HCT116 (cell line): ENCODE results near the gene DOCK4. TPM values are rescaled to one million over a fixed set of nuclear protein-coding genes. Genes with fewer than 3 reads are reported as not detected.

Experiments used
- ATAC-seq: fragments of 200-7000 bp; cut with Tn5 transposase; 2 replicates; pipeline ENCODE4 v1.9.1; 2020; ENCODE audit warnings: mild to moderate bottlenecking, moderate library complexity
- BruUV-seq: library from RNA; stranded (reverse); fragments of 400-500 nt; replicated peaks from 2 replicates; lab custom pipeline; 2021; lab: Mats Ljungman, UMichigan
- CTCF ChIA-PET: fragments of 300-600 bp; sonication (Branson Sonifier 250); formaldehyde crosslinking; loops from one replicate; lab custom pipeline; 2021; ENCODE audit warnings: antibody characterized with exemption; lab: Charles Lee
- POLR2A ChIA-PET: fragments of 300-600, 350-600 bp; sonication (Branson Sonifier 250); formaldehyde crosslinking; loops from one replicate; lab custom pipeline; 2021; ENCODE audit warnings: antibody characterized with exemption; lab: Charles Lee
- RAD21 ChIA-PET, 2 experiments: fragments of 300-600 bp; sonication (Branson Sonifier 250); formaldehyde crosslinking; loops; one replicate each; lab custom pipeline; 2023; ENCODE audit warnings: low total read pairs in 2 of 2; ENCODE audit not compliant: uncharacterized antibody in 2 of 2, unreplicated experiment in 2 of 2, low non-redundant PET in 1 of 2; lab: Charles Lee
- DNase-seq: peaks from one replicate; pipeline ENCODE4 v3.0.0-alpha.2; 2010; ENCODE audit warnings: low read depth, low spot score
- H2AFZ ChIP-seq: fragments of 200-600 bp; shearing (Covaris generic), sonication (generic); 2 replicates; pipeline ENCODE4 v1.6.1; 2017; ENCODE audit warnings: low read depth, mixed run types, mixed read lengths, antibody characterized with exemption, low read length; ENCODE audit not compliant: poor library complexity, severe bottlenecking
- H3K27ac ChIP-seq: 2 replicates; pipeline ENCODE4 v1.5.1; 2012; ENCODE audit warnings: low read depth, low read length
- H3K27me3 ChIP-seq: fragments of 200-600 bp; sonication (generic); 2 replicates; pipeline ENCODE4 v1.6.1; 2016; ENCODE audit warnings: mixed run types, low read length, mixed read lengths; ENCODE audit not compliant: insufficient read depth
- H3K36me3 ChIP-seq, 2 experiments: fragments of 200-500 bp in 1 of 2; fragments of 200-600 bp in 1 of 2; sonication (Bioruptor generic) in 1 of 2; sonication (generic) in 1 of 2; 2 replicates each; pipeline versions ENCODE4 v1.5.1 to v1.6.1; 2014 to 2016; ENCODE audit warnings: low read length in 2 of 2, inconsistent platforms in 1 of 2, mixed read lengths in 1 of 2, mixed run types in 1 of 2; ENCODE audit not compliant: insufficient read depth in 2 of 2, control insufficient read depth in 1 of 2
- H3K4me1 ChIP-seq, 2 experiments: fragments of 200-600 bp in 1 of 2; sonication (generic) in 1 of 2; 2 replicates each; pipeline versions ENCODE4 v1.5.1 to v1.6.1; 2012 to 2017; ENCODE audit warnings: low read length in 2 of 2, inconsistent platforms in 1 of 2, mild to moderate bottlenecking in 1 of 2, mixed read lengths in 1 of 2, mixed run types in 1 of 2, moderate library complexity in 1 of 2; ENCODE audit not compliant: insufficient read depth in 2 of 2, control insufficient read depth in 1 of 2
- H3K4me2 ChIP-seq: fragments of 200-600 bp; sonication (generic); 2 replicates; pipeline ENCODE4 v1.6.1; 2017; ENCODE audit warnings: mixed run types, low read length, mixed read lengths
- H3K4me3 ChIP-seq, 2 experiments: fragments of 200-600 bp in 1 of 2; sonication (generic) in 1 of 2; replicated peaks in 1 of 2; 2 replicates each; pipeline ENCODE4 v1.5.1; 2011 to 2016; ENCODE audit warnings: low read length in 2 of 2, control low read depth in 1 of 2, low read depth in 1 of 2, mild to moderate bottlenecking in 1 of 2, mixed read lengths in 1 of 2, mixed run types in 1 of 2
- H3K79me2 ChIP-seq: fragments of 200-600 bp; sonication (generic); 2 replicates; pipeline ENCODE4 v1.6.1; 2017; ENCODE audit warnings: mild to moderate bottlenecking, mixed run types, low read length, moderate library complexity, mixed read lengths; ENCODE audit not compliant: insufficient read depth
- H3K9ac ChIP-seq: fragments of 200-600 bp; sonication (generic); 2 replicates; pipeline ENCODE4 v1.6.1; 2016; ENCODE audit warnings: low read length, mixed read lengths
- H3K9me2 ChIP-seq: fragments of 200-600 bp; sonication (generic), shearing (Covaris generic); 2 replicates; pipeline ENCODE4 v1.6.1; 2017; ENCODE audit warnings: mixed run types, mild to moderate bottlenecking, moderate library complexity; ENCODE audit not compliant: insufficient read depth
- H3K9me3 ChIP-seq, 2 experiments: fragments of 200-500 bp in 1 of 2; fragments of 200-600 bp in 1 of 2; sonication (Bioruptor generic) in 1 of 2; sonication (generic) in 1 of 2; 2 replicates each; pipeline ENCODE4 v1.6.1; 2014 to 2017; ENCODE audit warnings: low read length in 2 of 2, mixed read lengths in 2 of 2, inconsistent platforms in 1 of 2, low read depth in 1 of 2, mild to moderate bottlenecking in 1 of 2, mixed run types in 1 of 2, moderate library complexity in 1 of 2; ENCODE audit not compliant: control insufficient read depth in 1 of 2, insufficient read depth in 1 of 2
- H4K20me1 ChIP-seq: fragments of 200-600 bp; sonication (generic), shearing (Covaris generic); 2 replicates; pipeline ENCODE4 v1.6.1; 2017; ENCODE audit warnings: mixed run types, mild to moderate bottlenecking, moderate library complexity; ENCODE audit not compliant: insufficient read depth
- CEBPB ChIP-seq: IDR thresholded peaks from 2 replicates; pipeline ENCODE4 v1.6.1; 2012; ENCODE audit warnings: low read depth
- POLR2AphosphoS5 ChIP-seq: IDR thresholded peaks from 2 replicates; pipeline ENCODE4 v1.6.1; 2011; ENCODE audit warnings: mild to moderate bottlenecking, low read depth, low read length, moderate library complexity
- intact Hi-C: fragments of 100-400 bp; cut with micrococcal nuclease; formaldehyde crosslinking; loops from 2 replicates; pipeline ENCODE4 v1.10.0; 2022
- total RNA-seq: library from RNA; stranded (reverse); gene quantifications from one replicate; pipeline ENCODE4 v1.2.1, GENCODE V29; 2021; ENCODE audit not compliant: unreplicated experiment
- TF ChIP-seq, protein P1 (sequence below), 3 experiments: fragments of 200-600 bp in 1 of 3; sonication (generic) in 1 of 3; IDR thresholded peaks in 2 of 3; conservative IDR thresholded peaks in 1 of 3; 2 replicates each; pipeline ENCODE4 v1.5.1; 2012 to 2017; ENCODE audit warnings: low read depth in 2 of 3, low read length in 2 of 3, antibody characterized with exemption in 1 of 3, borderline replicate concordance in 1 of 3, control low read depth in 1 of 3, mild to moderate bottlenecking in 1 of 3, mixed read lengths in 1 of 3, mixed run types in 1 of 3, moderate library complexity in 1 of 3; ENCODE audit not compliant: insufficient read depth in 1 of 3

DOCK4 gene
- total RNA-seq, 1 experiment from 2014 or later: 2.2 TPM

DNA sequence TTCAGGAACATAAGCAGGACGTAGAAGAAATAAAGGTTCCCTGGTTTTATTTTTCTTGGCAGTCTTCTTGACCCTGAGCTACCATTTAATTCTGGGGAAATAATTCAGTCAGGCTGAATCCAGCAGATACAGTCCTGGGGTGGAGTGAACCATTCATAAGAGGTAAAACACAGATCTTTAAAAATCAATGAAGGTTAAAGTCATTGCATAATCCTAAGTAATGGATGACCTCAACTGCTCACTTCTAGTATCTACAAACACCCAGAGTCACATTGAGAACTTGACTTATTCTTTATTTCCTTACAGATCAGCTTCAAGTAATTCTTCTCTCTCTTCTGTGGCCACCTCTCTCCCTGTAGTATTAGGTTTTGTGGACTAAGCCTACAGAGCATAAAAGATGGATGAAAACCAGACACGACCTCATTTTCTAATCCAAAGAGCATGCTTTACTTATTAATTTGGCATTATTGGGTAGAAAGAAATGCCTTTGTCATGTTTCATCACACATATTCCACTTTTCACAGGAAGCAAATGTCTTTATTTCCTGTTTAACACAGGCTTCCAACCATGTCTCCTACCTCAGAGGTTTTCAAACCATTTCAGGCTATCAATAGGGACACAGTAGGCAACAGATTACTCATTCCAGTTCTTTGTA, 461.6 kb downstream of the DOCK4 start:
- no peaks in the 10 kb centered on the region for H3K27me3 ChIP-seq
- DNase-seq (no peak), ATAC-seq (no peak)
- TF ChIP-seq POLR2AphosphoS5 (no peak), CEBPB (no peak)
- no peaks in the 10 kb centered on the region for H3K36me3 ChIP-seq
- RAD21 ChIA-PET: no interaction called here
- no peaks in the 10 kb centered on the region for H3K4me1 ChIP-seq
- H3K27ac ChIP-seq: no peak overlapping the region
- no TSS peak for BruUV-seq
- H3K9me2 ChIP-seq: no peaks in the 10 kb centered on the region
- no peaks in the 10 kb centered on the region for H3K9me3 ChIP-seq
- no peak overlapping the region for H2AFZ ChIP-seq
- no peak overlapping the region for H3K4me3 ChIP-seq
- POLR2A ChIA-PET: no interaction called here
- CTCF ChIA-PET: interaction anchor here (1.4 kb wide), 1 partner anchor 751 kb away, joined by 4 read pairs; no protein-coding TSS in a partner anchor
- no peak overlapping the region for H3K9ac ChIP-seq
- intact Hi-C loops: loop anchor here (5.0 kb wide), 3 partner anchors 113 to 1953 kb away; no protein-coding TSS in a partner anchor
- H4K20me1 ChIP-seq: no peaks in the 10 kb centered on the region
- H3K79me2 ChIP-seq: no peaks in the 10 kb centered on the region
- no peak overlapping the region for H3K4me2 ChIP-seq

DNA sequence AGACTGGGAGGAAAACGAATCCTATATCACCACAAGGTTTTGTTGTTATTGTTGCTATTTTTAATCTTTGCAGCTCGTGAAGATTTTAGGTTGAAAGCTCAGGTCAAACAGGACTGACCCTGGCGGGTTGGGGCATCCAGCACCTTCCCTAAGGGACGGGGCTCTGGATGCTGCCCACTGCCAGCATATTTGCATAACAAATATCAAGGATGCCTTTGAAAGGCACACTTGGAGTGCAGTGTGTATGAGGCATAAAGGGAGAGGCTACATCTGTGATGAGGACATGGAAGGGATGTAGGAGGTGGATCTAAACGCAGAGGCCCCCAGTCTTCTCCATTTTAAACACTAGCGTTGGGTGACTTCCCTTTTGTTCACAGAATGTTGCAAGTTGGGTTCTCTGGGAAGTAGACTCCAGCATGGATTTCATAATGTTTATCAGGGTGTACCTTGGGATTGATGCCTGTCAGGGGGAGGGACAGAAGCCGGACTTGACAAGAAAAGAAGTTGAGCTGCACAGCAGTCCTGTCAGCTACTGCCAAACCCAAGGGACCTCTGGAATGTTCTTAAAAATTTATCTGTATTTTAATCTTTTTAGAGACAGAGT, 462.9 kb downstream of the DOCK4 start:
- Histone ChIP-seq H3K36me3 (no peaks in the 10 kb centered on the region), H4K20me1 (no peaks in the 10 kb centered on the region), H3K9me2 (no peaks in the 10 kb centered on the region), H3K27ac (no peak overlapping the region), H3K9ac (no peak overlapping the region), H3K27me3 (no peaks in the 10 kb centered on the region), H3K4me3 (no peak overlapping the region), H3K9me3 (no peaks in the 10 kb centered on the region), H3K79me2 (no peaks in the 10 kb centered on the region), H3K4me2 (no peak overlapping the region), H2AFZ (no peak overlapping the region)
- RAD21 ChIA-PET: no interaction called here
- ATAC-seq (no peak), DNase-seq (no peak)
- CTCF ChIA-PET: interaction anchor here (1.4 kb wide), 1 partner anchor 753 kb away, joined by 4 read pairs; no protein-coding TSS in a partner anchor
- no TSS peak for BruUV-seq
- TF ChIP-seq, protein P1, sequence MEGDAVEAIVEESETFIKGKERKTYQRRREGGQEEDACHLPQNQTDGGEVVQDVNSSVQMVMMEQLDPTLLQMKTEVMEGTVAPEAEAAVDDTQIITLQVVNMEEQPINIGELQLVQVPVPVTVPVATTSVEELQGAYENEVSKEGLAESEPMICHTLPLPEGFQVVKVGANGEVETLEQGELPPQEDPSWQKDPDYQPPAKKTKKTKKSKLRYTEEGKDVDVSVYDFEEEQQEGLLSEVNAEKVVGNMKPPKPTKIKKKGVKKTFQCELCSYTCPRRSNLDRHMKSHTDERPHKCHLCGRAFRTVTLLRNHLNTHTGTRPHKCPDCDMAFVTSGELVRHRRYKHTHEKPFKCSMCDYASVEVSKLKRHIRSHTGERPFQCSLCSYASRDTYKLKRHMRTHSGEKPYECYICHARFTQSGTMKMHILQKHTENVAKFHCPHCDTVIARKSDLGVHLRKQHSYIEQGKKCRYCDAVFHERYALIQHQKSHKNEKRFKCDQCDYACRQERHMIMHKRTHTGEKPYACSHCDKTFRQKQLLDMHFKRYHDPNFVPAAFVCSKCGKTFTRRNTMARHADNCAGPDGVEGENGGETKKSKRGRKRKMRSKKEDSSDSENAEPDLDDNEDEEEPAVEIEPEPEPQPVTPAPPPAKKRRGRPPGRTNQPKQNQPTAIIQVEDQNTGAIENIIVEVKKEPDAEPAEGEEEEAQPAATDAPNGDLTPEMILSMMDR (IDR thresholded peaks at IDR 0.05 in 2 of 3, conservative IDR thresholded peaks at IDR 0.05 in 1 of 3; ENCODE audit: borderline replicate concordance in 1 of 3, insufficient read depth in 1 of 3, low read depth in 2 of 3, low read length in 2 of 3): no peak
- no peak for TF ChIP-seq CEBPB
- TF ChIP-seq, all 23 proteins: peak for 0
- intact Hi-C loops: loop anchor here (5.0 kb wide), 3 partner anchors 114 to 1954 kb away; no protein-coding TSS in a partner anchor
- H3K4me1 ChIP-seq: no peaks in the 10 kb centered on the region
- POLR2A ChIA-PET: no interaction called here
